ENCODE measurements around the gene BOC.

BOC gene

GRCh38 chr3:113295463-113295862, 84.1 kb downstream of the BOC start:
- no peak for DNase-seq

DNA sequence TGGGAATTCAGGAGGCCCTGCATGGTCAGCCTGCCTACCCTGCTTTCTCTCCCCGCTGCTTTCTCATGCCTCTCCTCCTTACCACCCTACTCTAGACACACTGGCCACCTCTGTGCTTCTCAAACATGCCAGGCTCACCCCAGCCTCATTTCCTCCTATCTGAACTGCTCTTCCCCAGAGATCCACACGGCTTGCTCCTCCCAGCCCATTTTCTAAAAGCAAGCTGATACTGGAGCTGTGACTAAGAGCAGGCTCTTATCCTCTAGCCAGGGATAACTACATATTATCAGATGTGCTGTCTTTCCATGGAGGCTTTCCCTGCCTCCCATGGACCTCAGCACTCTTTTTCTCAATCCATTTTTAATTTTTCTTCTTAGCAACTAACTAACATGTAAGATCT, 85.9 kb downstream of the BOC start:
- no peak for DNase-seq

GRCh38 chr3:113297841-113298240, 86.5 kb downstream of the BOC start:
- DNase-seq = no peak

GRCh38 chr3:113300596-113300995, 89.2 kb downstream of the BOC start:
- DNase-seq = no peak

DNA sequence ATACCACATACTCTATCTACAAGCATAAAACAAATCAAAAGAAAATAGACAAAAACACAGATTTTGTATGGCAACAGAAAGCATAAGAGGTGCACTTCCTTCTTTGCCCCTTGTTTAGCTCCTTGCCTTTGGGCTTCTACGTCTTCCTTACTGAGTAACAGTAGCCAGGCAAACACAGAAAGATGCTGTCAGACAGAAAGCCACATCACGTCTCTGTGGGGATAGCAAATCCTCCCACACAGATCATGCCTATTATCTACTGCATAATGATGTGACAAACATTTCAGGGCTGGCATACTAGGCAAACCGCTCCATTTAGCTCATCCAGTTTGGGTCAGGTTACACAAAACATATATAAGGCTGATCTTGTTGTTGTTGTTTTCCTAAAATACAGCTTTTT, 92.7 kb downstream of the BOC start:
- no peak for DNase-seq

- DNase-seq = no peak
These were observed 93.6 kb downstream of the BOC start for GRCh38 chr3:113304856-113305540.

GRCh38 chr3:113310960-113311359, 99.6 kb downstream of the BOC start:
- no peak for DNase-seq

GRCh38 chr3:113312416-113312815, 101.1 kb downstream of the BOC start:
- no peak for DNase-seq

DNA sequence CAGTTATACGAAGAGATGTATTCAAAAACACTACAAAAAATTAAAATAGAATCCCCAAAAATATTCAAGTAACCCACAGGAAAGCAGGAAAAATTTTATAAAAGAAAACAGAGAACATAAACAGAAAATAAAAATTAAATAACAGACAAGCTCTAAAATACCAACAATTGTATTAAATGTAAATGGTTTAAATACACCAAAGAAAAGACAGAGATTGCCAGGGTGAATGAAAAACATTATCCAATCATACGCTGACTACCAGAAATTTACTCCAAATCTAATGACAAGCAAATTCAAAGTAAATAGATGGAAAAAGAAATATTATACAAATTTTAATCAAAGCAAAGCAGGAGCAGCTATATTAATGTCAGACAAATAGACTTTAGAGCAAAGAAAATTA, 103.6 kb downstream of the BOC start:
- DNase-seq = no peak

GRCh38 chr3:113329757-113330156, 118.4 kb downstream of the BOC start:
- no peak for DNase-seq

GRCh38 chr3:113330742-113331141, 119.4 kb downstream of the BOC start:
- DNase-seq = no peak

DNA sequence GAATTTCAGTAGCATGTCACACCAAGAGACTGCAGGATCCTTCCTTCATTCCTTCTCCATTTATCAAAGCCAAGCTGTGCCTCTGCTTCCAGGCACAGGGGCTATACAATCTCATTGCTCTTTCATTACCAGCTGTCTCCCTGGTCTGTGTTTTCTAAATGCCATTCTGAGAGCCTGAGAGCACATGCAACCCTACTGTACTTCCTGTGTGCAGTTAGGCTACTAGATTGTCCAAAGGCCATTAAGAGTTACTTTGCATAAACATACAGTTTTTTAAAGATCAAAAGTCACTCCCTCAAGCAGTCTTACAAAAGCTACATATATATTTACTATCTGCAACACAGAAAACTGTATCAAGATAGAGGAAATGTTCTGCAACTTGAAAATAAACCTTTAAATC, 119.8 kb downstream of the BOC start:
- no peak for DNase-seq

Data from SHP77 (cell line).